ENCODE measurements around the gene MIA.

Gene MIA

DNA sequence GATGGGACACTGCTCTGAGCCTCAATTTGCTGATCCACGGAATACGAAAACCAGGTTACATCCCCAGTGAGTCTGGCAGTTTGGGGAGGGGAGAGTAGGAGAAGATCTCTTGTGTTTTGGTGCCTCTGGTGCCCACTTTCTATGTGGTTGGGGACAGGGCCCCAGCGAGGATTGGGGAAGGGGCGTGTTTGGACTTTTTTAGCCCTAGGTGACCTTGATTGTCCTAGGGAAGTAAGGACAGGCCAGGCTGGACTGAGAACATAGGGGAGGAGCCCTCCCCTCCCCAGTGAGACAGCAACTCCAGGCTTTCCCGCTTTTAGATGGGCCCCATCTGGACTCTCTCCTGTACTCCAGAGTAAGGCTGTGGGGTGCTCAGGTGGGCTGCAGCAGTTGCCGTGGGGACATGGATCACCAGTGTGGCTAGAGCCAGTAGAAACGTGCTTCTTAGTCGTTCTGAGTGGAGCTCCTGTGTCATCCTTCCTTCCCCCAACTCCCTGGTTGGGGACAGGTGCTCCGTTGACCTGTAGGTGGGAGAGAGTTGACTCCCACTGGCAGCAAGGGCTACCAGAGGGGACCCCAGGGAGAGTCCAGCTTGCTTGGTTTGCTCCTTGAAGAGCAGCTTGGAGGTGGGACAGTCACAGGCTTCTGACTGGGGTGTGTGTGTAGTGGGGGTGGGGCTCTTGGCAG lies 28.0 kb downstream of the MIA start:
- TF ChIP-seq, protein P1, sequence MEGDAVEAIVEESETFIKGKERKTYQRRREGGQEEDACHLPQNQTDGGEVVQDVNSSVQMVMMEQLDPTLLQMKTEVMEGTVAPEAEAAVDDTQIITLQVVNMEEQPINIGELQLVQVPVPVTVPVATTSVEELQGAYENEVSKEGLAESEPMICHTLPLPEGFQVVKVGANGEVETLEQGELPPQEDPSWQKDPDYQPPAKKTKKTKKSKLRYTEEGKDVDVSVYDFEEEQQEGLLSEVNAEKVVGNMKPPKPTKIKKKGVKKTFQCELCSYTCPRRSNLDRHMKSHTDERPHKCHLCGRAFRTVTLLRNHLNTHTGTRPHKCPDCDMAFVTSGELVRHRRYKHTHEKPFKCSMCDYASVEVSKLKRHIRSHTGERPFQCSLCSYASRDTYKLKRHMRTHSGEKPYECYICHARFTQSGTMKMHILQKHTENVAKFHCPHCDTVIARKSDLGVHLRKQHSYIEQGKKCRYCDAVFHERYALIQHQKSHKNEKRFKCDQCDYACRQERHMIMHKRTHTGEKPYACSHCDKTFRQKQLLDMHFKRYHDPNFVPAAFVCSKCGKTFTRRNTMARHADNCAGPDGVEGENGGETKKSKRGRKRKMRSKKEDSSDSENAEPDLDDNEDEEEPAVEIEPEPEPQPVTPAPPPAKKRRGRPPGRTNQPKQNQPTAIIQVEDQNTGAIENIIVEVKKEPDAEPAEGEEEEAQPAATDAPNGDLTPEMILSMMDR (conservative IDR thresholded peaks at IDR 0.05) = no peak
- H3K27ac ChIP-seq = peak overlapping the region; percentile 91

DNA sequence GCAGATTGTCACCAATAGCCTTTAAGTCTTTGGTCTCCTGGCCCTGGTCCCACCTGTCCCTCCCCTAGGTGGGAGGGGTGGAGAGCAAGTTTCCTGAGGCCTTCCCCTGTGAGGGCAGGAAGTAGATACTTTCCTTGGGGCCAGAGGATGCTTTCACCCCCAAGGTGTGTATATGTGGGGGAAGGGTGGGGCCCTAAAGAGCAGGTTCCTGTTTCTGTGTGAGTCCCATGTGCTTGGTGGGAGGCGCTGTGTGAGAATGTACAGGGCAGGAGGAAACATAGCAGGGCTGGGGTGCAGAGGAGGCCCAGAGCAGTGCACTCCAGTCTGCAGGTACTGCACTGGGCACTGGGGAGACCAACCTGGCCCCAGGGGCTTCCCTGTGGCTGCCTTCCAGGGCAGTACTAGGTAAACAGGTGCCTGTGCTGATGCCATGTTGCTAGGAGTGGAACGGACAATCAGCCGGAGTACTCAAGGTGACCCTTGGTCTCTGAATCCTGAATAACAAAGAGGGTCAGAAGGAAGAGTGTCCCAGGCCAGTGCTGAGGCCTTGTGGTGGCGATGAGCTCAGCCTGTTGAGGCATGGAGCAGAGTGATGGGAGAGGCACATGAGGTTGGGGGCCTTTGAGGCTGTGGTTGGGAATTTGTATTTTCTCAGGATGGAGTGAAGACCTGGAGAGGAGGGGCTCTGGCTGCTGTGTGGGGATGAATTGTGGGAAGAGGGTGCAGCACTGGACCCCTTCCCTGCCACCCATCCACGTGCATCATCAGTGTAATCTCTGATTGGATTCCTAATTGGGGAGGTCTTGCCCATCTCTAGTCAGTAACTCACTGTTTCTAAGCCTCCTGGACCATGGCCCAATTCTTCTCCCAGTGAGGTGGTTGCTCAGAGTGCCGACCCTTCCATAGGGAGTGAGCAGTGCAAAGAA lies 28.8 kb downstream of the MIA start:
- TF ChIP-seq, protein P1 (conservative IDR thresholded peaks at IDR 0.05) = no peak
- peak overlapping the region; percentile 91 for H3K27ac ChIP-seq

DNA sequence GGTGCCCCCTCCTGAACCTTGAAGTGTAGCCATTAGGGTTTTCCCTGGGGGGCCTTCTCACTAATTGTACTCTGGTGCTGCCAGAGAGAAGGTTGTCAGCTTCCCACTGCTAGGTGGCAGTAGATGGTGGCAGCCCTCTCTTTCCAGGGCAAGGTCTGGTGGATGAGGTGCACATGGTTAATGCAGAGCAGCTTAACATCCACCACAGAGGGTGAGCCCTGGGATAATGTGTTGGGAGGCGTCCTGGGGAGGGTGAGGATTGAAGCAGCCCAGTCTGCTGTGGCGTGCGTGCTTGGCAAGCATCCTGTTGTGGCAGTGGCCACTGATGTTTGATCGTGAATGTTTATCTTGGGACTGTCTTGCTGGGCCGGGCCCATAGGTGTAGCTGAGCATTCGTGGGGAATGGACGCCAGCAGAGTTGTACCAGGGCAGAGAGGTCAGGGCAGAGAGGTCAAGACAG lies 29.5 kb downstream of the MIA start:
- TF ChIP-seq, protein P1 (conservative IDR thresholded peaks at IDR 0.05) = peak; percentile 41
- H3K27ac ChIP-seq = peak overlapping the region; percentile 91

GRCh38 chr19:40805258-40805868 lies 30.0 kb downstream of the MIA start:
- H3K27ac ChIP-seq = peak overlapping the region; percentile 91
- TF ChIP-seq, protein P1 (conservative IDR thresholded peaks at IDR 0.05) = no peak

GRCh38 chr19:40806423-40807146 lies 31.3 kb downstream of the MIA start:
- peak overlapping the region; percentile 91 for H3K27ac ChIP-seq
- TF ChIP-seq, protein P1 (conservative IDR thresholded peaks at IDR 0.05) = peak; percentile 7; the same call in 1 of the 2 replicates

- TF ChIP-seq, protein P1 (conservative IDR thresholded peaks at IDR 0.05) = peak; percentile 67
- H3K27ac ChIP-seq = peak overlapping the region; percentile 91
Measured at GRCh38 chr19:40807147-40808020, 32.1 kb downstream of the MIA start.
